BJ (cell line): ENCODE data around the gene PHRF1. TPM values are rescaled to one million over a fixed set of nuclear protein-coding genes. Genes with fewer than 3 reads are reported as not detected.

Experiments
- CTCF ChIA-PET: fragments of 350-600 bp; formaldehyde crosslinking; extraction: SDS; loops from one replicate; lab custom pipeline; 2021; ENCODE audit warnings: antibody characterized with exemption, inconsistent platforms; lab: Yijun Ruan, JAX
- POLR2A ChIA-PET: fragments of 300-600 bp; sonication (Branson Sonifier 250); formaldehyde crosslinking; extraction: SDS; loops from one replicate; lab custom pipeline; 2021; ENCODE audit warnings: antibody characterized with exemption; lab: Charles Lee
- DNase-seq: peaks from one replicate; pipeline ENCODE4 v3.0.0-alpha.2; 2011; ENCODE audit warnings: low read depth
- H3K27me3 ChIP-seq: 2 replicates; pipeline ENCODE4 v1.6.0; 2011; ENCODE audit warnings: low read length; ENCODE audit not compliant: control insufficient read depth, insufficient read depth
- H3K36me3 ChIP-seq: 2 replicates; pipeline ENCODE4 v1.5.1; 2011; ENCODE audit warnings: low read length; ENCODE audit not compliant: control insufficient read depth, insufficient read depth
- H3K4me3 ChIP-seq: 2 replicates; pipeline ENCODE4 v1.5.1; 2011; ENCODE audit warnings: low read depth, mild to moderate bottlenecking, control low read depth, low read length
- CTCF ChIP-seq: IDR thresholded peaks from 2 replicates; pipeline ENCODE4 v1.5.1; 2011; ENCODE audit warnings: low read depth, mild to moderate bottlenecking, control low read depth, inconsistent platforms, low read length, moderate library complexity; ENCODE audit not compliant: insufficient read depth
- polyA plus RNA-seq: library from polyadenylated mRNA; depleted of rRNA; stranded (reverse); fragments of >200 nt; gene quantifications from 2 replicates; pipeline ENCODE4 v1.2.3, GENCODE V29; 2011

The PHRF1 gene
- polyA plus RNA-seq, 1 experiment: 10.7 TPM

- CTCF ChIA-PET: interaction anchor here (1.0 kb wide), 1 partner anchor 15 kb away, joined by 4 read pairs; no protein-coding TSS in a partner anchor
- DNase-seq: no peak
- H3K36me3 ChIP-seq: peaks cover 2% of the 10 kb centered on the region; the same call in 1 of the 2 replicates
- no peaks in the 10 kb centered on the region for H3K27me3 ChIP-seq
- no peak overlapping the region for H3K4me3 ChIP-seq
- no peak for TF ChIP-seq CTCF
- POLR2A ChIA-PET: no interaction called here
These were observed 36.2 kb upstream of the PHRF1 start for GRCh38 chr11:539971-540481.

- DNase-seq: no peak
- H3K27me3 ChIP-seq: no peaks in the 10 kb centered on the region
- ChIA-PET POLR2A (no interaction called here), CTCF (interaction anchor here (1.0 kb wide), 1 partner anchor 14 kb away, joined by 4 read pairs; no protein-coding TSS in a partner anchor)
- H3K36me3 ChIP-seq: peaks cover 2% of the 10 kb centered on the region; the same call in 1 of the 2 replicates
- H3K4me3 ChIP-seq: no peak overlapping the region
- TF ChIP-seq CTCF: no peak
These were observed 35.5 kb upstream of the PHRF1 start for GRCh38 chr11:540583-541432.

GRCh38 chr11:541433-541885, 34.8 kb upstream of the PHRF1 start:
- POLR2A ChIA-PET: no interaction called here
- no peak for TF ChIP-seq CTCF

GRCh38 chr11:544817-545166, 31.5 kb upstream of the PHRF1 start:
- DNase-seq: no peak
- ChIA-PET POLR2A (no interaction called here), CTCF (interaction anchor here (1.1 to 2.0 kb wide), 4 partner anchors 10 to 68 kb away, joined by 3 to 21 read pairs (median 3); no protein-coding TSS in a partner anchor)
- no peak for TF ChIP-seq CTCF
- no peak overlapping the region for H3K4me3 ChIP-seq
- no peaks in the 10 kb centered on the region for H3K27me3 ChIP-seq
- peaks cover 2% of the 10 kb centered on the region; the same call in 1 of the 2 replicates for H3K36me3 ChIP-seq

More at GRCh38 chr11:541433-541885, 34.8 kb upstream of the PHRF1 start:
- peaks cover 2% of the 10 kb centered on the region; the same call in 1 of the 2 replicates for H3K36me3 ChIP-seq
- no peaks in the 10 kb centered on the region for H3K27me3 ChIP-seq
- CTCF ChIA-PET: no interaction called here
- no peak overlapping the region for H3K4me3 ChIP-seq
- no peak for DNase-seq

- Histone ChIP-seq H3K4me3 (no peak overlapping the region), H3K36me3 (peaks cover 2% of the 10 kb centered on the region; the same call in 1 of the 2 replicates), H3K27me3 (no peaks in the 10 kb centered on the region)
- TF ChIP-seq CTCF: no peak
- DNase-seq: no peak
- ChIA-PET POLR2A (no interaction called here), CTCF (interaction anchor here (1.0 to 2.0 kb wide), 5 partner anchors 9 to 67 kb away, joined by 3 to 21 read pairs (median 3); no protein-coding TSS in a partner anchor)
These were observed 31.1 kb upstream of the PHRF1 start for GRCh38 chr11:545171-545570.
